Measurements from ENCODE around the gene SPC24. TPM values are rescaled to one million over a fixed set of nuclear protein-coding genes. Genes with fewer than 3 reads are reported as not detected.

The SPC24 gene
- total RNA-seq, 1 donor from 2014 or later: 3.2 TPM

DNA sequence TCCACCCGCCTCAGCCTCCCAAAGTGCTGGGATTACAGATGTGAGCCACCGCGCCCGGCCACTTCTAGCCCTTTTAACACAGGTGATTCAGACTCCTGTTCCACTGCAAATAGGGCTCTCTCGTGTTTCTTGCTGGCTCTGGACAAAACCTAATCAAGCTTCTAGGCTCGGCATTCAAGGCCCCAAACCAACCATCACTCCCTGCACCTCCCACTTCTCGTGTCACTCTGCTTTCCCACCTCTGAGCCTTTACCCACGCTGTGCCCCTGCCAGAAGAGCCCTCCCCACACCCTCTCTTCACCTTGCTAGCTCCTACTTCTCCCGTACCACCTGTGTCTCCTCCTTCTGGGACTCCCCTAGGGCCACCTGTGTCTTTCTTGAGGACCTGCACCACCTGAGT is 22.0 kb upstream of the SPC24 start:
- TF ChIP-seq CTCF (IDR thresholded peaks at IDR 0.05; ENCODE audit: insufficient read depth, low read depth, low read length) (no peak), EZH2 (IDR thresholded peaks at IDR 0.05; ENCODE audit: insufficient read depth, low read length) (no peak)
- H3K27me3 ChIP-seq (ENCODE audit: insufficient read depth, low read length): no peaks in the 10 kb centered on the region
- no peaks in the 10 kb centered on the region for H3K4me1 Mint-ChIP-seq (ENCODE audit: low read depth, unreplicated experiment)
- no peak overlapping the region for H3K4me2 ChIP-seq (ENCODE audit: low read length)
- no peaks in the 10 kb centered on the region for H3K9me3 Mint-ChIP-seq (ENCODE audit: unreplicated experiment)
- H3K4me3 Mint-ChIP-seq (ENCODE audit: unreplicated experiment): no peak overlapping the region
- peaks cover 8% of the 10 kb centered on the region for H4K20me1 ChIP-seq (ENCODE audit: insufficient read depth, low read length)
- no peak overlapping the region for H3K4me3 ChIP-seq (ENCODE audit: insufficient read depth, low read depth, low read length)
- H3K4me1 ChIP-seq (ENCODE audit: insufficient read depth, low read length): peaks cover 10% of the 10 kb centered on the region
- no peak overlapping the region for H2AFZ ChIP-seq (ENCODE audit: low read depth, low read length)
- peaks cover 19% of the 10 kb centered on the region for H3K36me3 ChIP-seq (ENCODE audit: insufficient read depth, low read length)
- no peak overlapping the region for H3K9ac ChIP-seq (ENCODE audit: low read length)
- DNase-seq (ENCODE audit: low read depth) (no peak), FAIRE-seq (no peak)
- H3K9me3 ChIP-seq (ENCODE audit: insufficient read depth, low read depth, low read length): no peaks in the 10 kb centered on the region
- no peak overlapping the region for H3K27ac Mint-ChIP-seq (ENCODE audit: unreplicated experiment)
- H3K79me2 ChIP-seq (ENCODE audit: insufficient read depth, low read length): no peaks in the 10 kb centered on the region
- no peaks in the 10 kb centered on the region for H3K27me3 Mint-ChIP-seq (ENCODE audit: low read depth, unreplicated experiment)
- no peak overlapping the region for H3K27ac ChIP-seq (ENCODE audit: low read depth, low read length)
- peaks cover 33% of the 10 kb centered on the region for H3K36me3 Mint-ChIP-seq (ENCODE audit: low read depth, unreplicated experiment)

- Histone ChIP-seq H3K27ac (ENCODE audit: low read depth, low read length) (no peak overlapping the region), H3K9ac (ENCODE audit: low read length) (no peak overlapping the region), H3K79me2 (ENCODE audit: insufficient read depth, low read length) (no peaks in the 10 kb centered on the region), H3K9me3 (ENCODE audit: insufficient read depth, low read depth, low read length) (no peaks in the 10 kb centered on the region), H3K27me3 (ENCODE audit: insufficient read depth, low read length) (no peaks in the 10 kb centered on the region), H4K20me1 (ENCODE audit: insufficient read depth, low read length) (peaks cover 8% of the 10 kb centered on the region), H3K4me3 (ENCODE audit: insufficient read depth, low read depth, low read length) (no peak overlapping the region), H3K4me2 (ENCODE audit: low read length) (no peak overlapping the region), H3K4me1 (ENCODE audit: insufficient read depth, low read length) (peaks cover 10% of the 10 kb centered on the region), H2AFZ (ENCODE audit: low read depth, low read length) (no peak overlapping the region), H3K36me3 (ENCODE audit: insufficient read depth, low read length) (peaks cover 22% of the 10 kb centered on the region)
- Mint-ChIP-seq H3K27me3 (ENCODE audit: low read depth, unreplicated experiment) (no peaks in the 10 kb centered on the region), H3K27ac (ENCODE audit: unreplicated experiment) (no peak overlapping the region), H3K9me3 (ENCODE audit: unreplicated experiment) (no peaks in the 10 kb centered on the region), H3K36me3 (ENCODE audit: low read depth, unreplicated experiment) (peaks cover 37% of the 10 kb centered on the region), H3K4me1 (ENCODE audit: low read depth, unreplicated experiment) (no peaks in the 10 kb centered on the region), H3K4me3 (ENCODE audit: unreplicated experiment) (no peak overlapping the region)
- no peak for FAIRE-seq
- DNase-seq (ENCODE audit: low read depth): no peak
- TF ChIP-seq EZH2 (IDR thresholded peaks at IDR 0.05; ENCODE audit: insufficient read depth, low read length) (no peak), CTCF (IDR thresholded peaks at IDR 0.05; ENCODE audit: insufficient read depth, low read depth, low read length) (no peak)
Measured at GRCh38 chr19:11176466-11177193, 21.0 kb upstream of the SPC24 start.

- Mint-ChIP-seq H3K27ac (ENCODE audit: unreplicated experiment) (no peak overlapping the region), H3K27me3 (ENCODE audit: low read depth, unreplicated experiment) (no peaks in the 10 kb centered on the region), H3K4me1 (ENCODE audit: low read depth, unreplicated experiment) (no peaks in the 10 kb centered on the region), H3K4me3 (ENCODE audit: unreplicated experiment) (peak overlapping the region; percentile 41), H3K36me3 (ENCODE audit: low read depth, unreplicated experiment) (peaks cover 31% of the 10 kb centered on the region), H3K9me3 (ENCODE audit: unreplicated experiment) (no peaks in the 10 kb centered on the region)
- TF ChIP-seq CTCF (IDR thresholded peaks at IDR 0.05; ENCODE audit: insufficient read depth, low read depth, low read length): no peak
- no peak for TF ChIP-seq EZH2 (IDR thresholded peaks at IDR 0.05; ENCODE audit: insufficient read depth, low read length)
- no peaks in the 10 kb centered on the region for H3K27me3 ChIP-seq (ENCODE audit: insufficient read depth, low read length)
- peaks cover 22% of the 10 kb centered on the region for H3K36me3 ChIP-seq (ENCODE audit: insufficient read depth, low read length)
- DNase-seq (ENCODE audit: low read depth) (no peak), FAIRE-seq (no peak)
- no peak overlapping the region for H2AFZ ChIP-seq (ENCODE audit: low read depth, low read length)
- no peak overlapping the region for H3K4me2 ChIP-seq (ENCODE audit: low read length)
- no peak overlapping the region for H3K27ac ChIP-seq (ENCODE audit: low read depth, low read length)
- H3K4me3 ChIP-seq (ENCODE audit: insufficient read depth, low read depth, low read length): no peak overlapping the region
- no peaks in the 10 kb centered on the region for H3K9me3 ChIP-seq (ENCODE audit: insufficient read depth, low read depth, low read length)
- H3K9ac ChIP-seq (ENCODE audit: low read length): no peak overlapping the region
- H4K20me1 ChIP-seq (ENCODE audit: insufficient read depth, low read length): peaks cover 8% of the 10 kb centered on the region
- peaks cover 10% of the 10 kb centered on the region for H3K4me1 ChIP-seq (ENCODE audit: insufficient read depth, low read length)
- H3K79me2 ChIP-seq (ENCODE audit: insufficient read depth, low read length): no peaks in the 10 kb centered on the region
Measured at GRCh38 chr19:11175920-11176319, 20.3 kb upstream of the SPC24 start.
